HepG2 (cell line): ENCODE data around the gene PCSK5.

Source experiments
- HIVEP1 ChIP-seq: sonication (generic); formaldehyde crosslinking; IDR thresholded peaks from 2 replicates; pipeline ENCODE4 v1.4.0; 2020; ENCODE audit warnings: mild to moderate bottlenecking, missing genetic modification reagents
- HNF4G ChIP-seq, 2 experiments: sonication (generic) in 1 of 2; formaldehyde crosslinking in 1 of 2; IDR thresholded peaks; 2 replicates each; pipeline versions ENCODE4 v1.4.0 to v1.6.1; 2011 to 2020; ENCODE audit warnings: borderline replicate concordance in 2 of 2, low read depth in 2 of 2, mild to moderate bottlenecking in 2 of 2, low read length in 1 of 2, missing genetic modification reagents in 1 of 2, moderate library complexity in 1 of 2
- RAD21 ChIP-seq: fragments of 450-650 bp; formaldehyde crosslinking; IDR thresholded peaks from 2 replicates; pipeline ENCODE4 v1.5.0; 2020; ENCODE audit warnings: mild to moderate bottlenecking
- SETDB1 ChIP-seq: sonication (generic); formaldehyde crosslinking; IDR thresholded peaks from 2 replicates; pipeline ENCODE4 v1.5.1; 2020; ENCODE audit warnings: missing genetic modification reagents, mild to moderate bottlenecking, borderline replicate concordance
- ZKSCAN1 ChIP-seq: fragments of 150-350 bp; IDR thresholded peaks from 2 replicates; pipeline ENCODE4 v1.6.1; 2014; ENCODE audit warnings: low read length
- ZNF138 ChIP-seq: sonication (generic); formaldehyde crosslinking; IDR thresholded peaks from 2 replicates; pipeline ENCODE4 v1.5.0; 2020; ENCODE audit warnings: mild to moderate bottlenecking, low read depth, missing genetic modification reagents
- ZNF224 ChIP-seq: sonication (generic); formaldehyde crosslinking; IDR thresholded peaks from 2 replicates; pipeline ENCODE4 v1.5.0; 2020; ENCODE audit warnings: mild to moderate bottlenecking, missing genetic modification reagents
- ZNF788 ChIP-seq: sonication (generic); formaldehyde crosslinking; IDR thresholded peaks from 2 replicates; pipeline ENCODE4 v1.5.0; 2020; ENCODE audit warnings: mild to moderate bottlenecking, missing genetic modification reagents, borderline replicate concordance
- TF ChIP-seq, protein P1 (sequence below): sonication (generic); formaldehyde crosslinking; IDR thresholded peaks from 2 replicates; pipeline ENCODE4 v1.4.0; 2020; ENCODE audit warnings: missing genetic modification reagents
- TF ChIP-seq, protein P2 (sequence below): sonication (generic); formaldehyde crosslinking; IDR thresholded peaks from 2 replicates; pipeline ENCODE4 v1.5.0; 2020; ENCODE audit warnings: mild to moderate bottlenecking, missing genetic modification reagents, moderate library complexity

DNA sequence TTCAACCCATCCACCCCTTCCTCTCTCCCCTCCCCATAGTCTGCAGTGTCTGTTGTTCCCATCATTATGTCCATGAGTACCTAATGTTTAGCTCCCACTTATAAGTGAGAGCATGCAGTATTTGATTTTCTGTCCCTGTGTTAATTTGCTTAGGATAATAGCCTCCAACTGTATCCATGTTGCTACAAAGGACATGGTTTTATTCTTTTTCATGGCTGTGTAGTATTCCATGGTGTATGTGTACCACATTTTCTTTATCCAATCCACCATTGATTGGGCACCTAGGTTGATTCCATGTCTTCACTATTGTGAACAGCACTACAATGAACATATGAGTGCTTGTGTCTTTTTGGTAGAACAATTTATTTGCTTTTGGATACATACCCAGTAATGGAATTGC, 187.1 kb downstream of the PCSK5 start:
- TF ChIP-seq ZNF224 = no peak
- no peak for TF ChIP-seq ZNF788
- TF ChIP-seq ZKSCAN1 = no peak
- TF ChIP-seq SETDB1 (CRISPR knock-in tag) = no peak
- TF ChIP-seq RAD21 (CRISPR knock-in tag) = no peak
- TF ChIP-seq HIVEP1 (CRISPR knock-in tag) = no peak
- no peak for TF ChIP-seq HNF4G (IDR thresholded peaks at IDR 0.05; ENCODE audit: borderline replicate concordance, low read depth, low read length)
- no peak for TF ChIP-seq HNF4G (CRISPR knock-in tag; IDR thresholded peaks at IDR 0.05; ENCODE audit: borderline replicate concordance, low read depth)
- TF ChIP-seq, protein P1, sequence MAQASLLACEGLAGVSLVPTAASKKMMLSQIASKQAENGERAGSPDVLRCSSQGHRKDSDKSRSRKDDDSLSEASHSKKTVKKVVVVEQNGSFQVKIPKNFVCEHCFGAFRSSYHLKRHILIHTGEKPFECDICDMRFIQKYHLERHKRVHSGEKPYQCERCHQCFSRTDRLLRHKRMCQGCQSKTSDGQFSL = no peak
- no peak for TF ChIP-seq ZNF138 (CRISPR knock-in tag)
- TF ChIP-seq, protein P2, sequence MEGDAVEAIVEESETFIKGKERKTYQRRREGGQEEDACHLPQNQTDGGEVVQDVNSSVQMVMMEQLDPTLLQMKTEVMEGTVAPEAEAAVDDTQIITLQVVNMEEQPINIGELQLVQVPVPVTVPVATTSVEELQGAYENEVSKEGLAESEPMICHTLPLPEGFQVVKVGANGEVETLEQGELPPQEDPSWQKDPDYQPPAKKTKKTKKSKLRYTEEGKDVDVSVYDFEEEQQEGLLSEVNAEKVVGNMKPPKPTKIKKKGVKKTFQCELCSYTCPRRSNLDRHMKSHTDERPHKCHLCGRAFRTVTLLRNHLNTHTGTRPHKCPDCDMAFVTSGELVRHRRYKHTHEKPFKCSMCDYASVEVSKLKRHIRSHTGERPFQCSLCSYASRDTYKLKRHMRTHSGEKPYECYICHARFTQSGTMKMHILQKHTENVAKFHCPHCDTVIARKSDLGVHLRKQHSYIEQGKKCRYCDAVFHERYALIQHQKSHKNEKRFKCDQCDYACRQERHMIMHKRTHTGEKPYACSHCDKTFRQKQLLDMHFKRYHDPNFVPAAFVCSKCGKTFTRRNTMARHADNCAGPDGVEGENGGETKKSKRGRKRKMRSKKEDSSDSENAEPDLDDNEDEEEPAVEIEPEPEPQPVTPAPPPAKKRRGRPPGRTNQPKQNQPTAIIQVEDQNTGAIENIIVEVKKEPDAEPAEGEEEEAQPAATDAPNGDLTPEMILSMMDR (CRISPR knock-in tag) = no peak
